HCT116 (cell line): Measurements from ENCODE around the gene TIGAR. TPM values are rescaled to one million over a fixed set of nuclear protein-coding genes. Genes with fewer than 3 reads are reported as not detected.

Experiments
- ATAC-seq: fragments of 200-7000 bp; cut with Tn5 transposase; 2 replicates; pipeline ENCODE4 v1.9.1; 2020; ENCODE audit warnings: mild to moderate bottlenecking, moderate library complexity
- BruUV-seq: library from RNA; stranded (reverse); fragments of 400-500 nt; replicated peaks from 2 replicates; lab custom pipeline; 2021; lab: Mats Ljungman, UMichigan
- CTCF ChIA-PET: fragments of 300-600 bp; sonication (Branson Sonifier 250); formaldehyde crosslinking; loops from one replicate; lab custom pipeline; 2021; ENCODE audit warnings: antibody characterized with exemption; lab: Charles Lee
- POLR2A ChIA-PET: fragments of 300-600, 350-600 bp; sonication (Branson Sonifier 250); formaldehyde crosslinking; loops from one replicate; lab custom pipeline; 2021; ENCODE audit warnings: antibody characterized with exemption; lab: Charles Lee
- RAD21 ChIA-PET, 2 experiments: fragments of 300-600 bp; sonication (Branson Sonifier 250); formaldehyde crosslinking; loops; one replicate each; lab custom pipeline; 2023; ENCODE audit warnings: low total read pairs in 2 of 2; ENCODE audit not compliant: uncharacterized antibody in 2 of 2, unreplicated experiment in 2 of 2, low non-redundant PET in 1 of 2; lab: Charles Lee
- DNase-seq: peaks from one replicate; pipeline ENCODE4 v3.0.0-alpha.2; 2010; ENCODE audit warnings: low read depth, low spot score
- H2AFZ ChIP-seq: fragments of 200-600 bp; shearing (Covaris generic), sonication (generic); 2 replicates; pipeline ENCODE4 v1.6.1; 2017; ENCODE audit warnings: low read depth, mixed run types, mixed read lengths, antibody characterized with exemption, low read length; ENCODE audit not compliant: poor library complexity, severe bottlenecking
- H3K27ac ChIP-seq: 2 replicates; pipeline ENCODE4 v1.5.1; 2012; ENCODE audit warnings: low read depth, low read length
- H3K27me3 ChIP-seq: fragments of 200-600 bp; sonication (generic); 2 replicates; pipeline ENCODE4 v1.6.1; 2016; ENCODE audit warnings: mixed run types, low read length, mixed read lengths; ENCODE audit not compliant: insufficient read depth
- H3K36me3 ChIP-seq, 2 experiments: fragments of 200-500 bp in 1 of 2; fragments of 200-600 bp in 1 of 2; sonication (Bioruptor generic) in 1 of 2; sonication (generic) in 1 of 2; 2 replicates each; pipeline versions ENCODE4 v1.5.1 to v1.6.1; 2014 to 2016; ENCODE audit warnings: low read length in 2 of 2, inconsistent platforms in 1 of 2, mixed read lengths in 1 of 2, mixed run types in 1 of 2; ENCODE audit not compliant: insufficient read depth in 2 of 2, control insufficient read depth in 1 of 2
- H3K4me1 ChIP-seq, 2 experiments: fragments of 200-600 bp in 1 of 2; sonication (generic) in 1 of 2; 2 replicates each; pipeline versions ENCODE4 v1.5.1 to v1.6.1; 2012 to 2017; ENCODE audit warnings: low read length in 2 of 2, inconsistent platforms in 1 of 2, mild to moderate bottlenecking in 1 of 2, mixed read lengths in 1 of 2, mixed run types in 1 of 2, moderate library complexity in 1 of 2; ENCODE audit not compliant: insufficient read depth in 2 of 2, control insufficient read depth in 1 of 2
- H3K4me2 ChIP-seq: fragments of 200-600 bp; sonication (generic); 2 replicates; pipeline ENCODE4 v1.6.1; 2017; ENCODE audit warnings: mixed run types, low read length, mixed read lengths
- H3K4me3 ChIP-seq, 2 experiments: fragments of 200-600 bp in 1 of 2; sonication (generic) in 1 of 2; replicated peaks in 1 of 2; 2 replicates each; pipeline ENCODE4 v1.5.1; 2011 to 2016; ENCODE audit warnings: low read length in 2 of 2, control low read depth in 1 of 2, low read depth in 1 of 2, mild to moderate bottlenecking in 1 of 2, mixed read lengths in 1 of 2, mixed run types in 1 of 2
- H3K79me2 ChIP-seq: fragments of 200-600 bp; sonication (generic); 2 replicates; pipeline ENCODE4 v1.6.1; 2017; ENCODE audit warnings: mild to moderate bottlenecking, mixed run types, low read length, moderate library complexity, mixed read lengths; ENCODE audit not compliant: insufficient read depth
- H3K9ac ChIP-seq: fragments of 200-600 bp; sonication (generic); 2 replicates; pipeline ENCODE4 v1.6.1; 2016; ENCODE audit warnings: low read length, mixed read lengths
- H3K9me2 ChIP-seq: fragments of 200-600 bp; sonication (generic), shearing (Covaris generic); 2 replicates; pipeline ENCODE4 v1.6.1; 2017; ENCODE audit warnings: mixed run types, mild to moderate bottlenecking, moderate library complexity; ENCODE audit not compliant: insufficient read depth
- H3K9me3 ChIP-seq, 2 experiments: fragments of 200-500 bp in 1 of 2; fragments of 200-600 bp in 1 of 2; sonication (Bioruptor generic) in 1 of 2; sonication (generic) in 1 of 2; 2 replicates each; pipeline ENCODE4 v1.6.1; 2014 to 2017; ENCODE audit warnings: low read length in 2 of 2, mixed read lengths in 2 of 2, inconsistent platforms in 1 of 2, low read depth in 1 of 2, mild to moderate bottlenecking in 1 of 2, mixed run types in 1 of 2, moderate library complexity in 1 of 2; ENCODE audit not compliant: control insufficient read depth in 1 of 2, insufficient read depth in 1 of 2
- H4K20me1 ChIP-seq: fragments of 200-600 bp; sonication (generic), shearing (Covaris generic); 2 replicates; pipeline ENCODE4 v1.6.1; 2017; ENCODE audit warnings: mixed run types, mild to moderate bottlenecking, moderate library complexity; ENCODE audit not compliant: insufficient read depth
- ATF3 ChIP-seq: IDR thresholded peaks from 2 replicates; pipeline ENCODE4 v1.6.1; 2012
- CTCF ChIP-seq, 3 experiments: fragments of 200-600 bp in 1 of 3; sonication (generic) in 1 of 3; IDR thresholded peaks in 2 of 3; conservative IDR thresholded peaks in 1 of 3; 2 replicates each; pipeline ENCODE4 v1.5.1; 2012 to 2017; ENCODE audit warnings: low read depth in 2 of 3, low read length in 2 of 3, antibody characterized with exemption in 1 of 3, borderline replicate concordance in 1 of 3, control low read depth in 1 of 3, mild to moderate bottlenecking in 1 of 3, mixed read lengths in 1 of 3, mixed run types in 1 of 3, moderate library complexity in 1 of 3; ENCODE audit not compliant: insufficient read depth in 1 of 3
- EGR1 ChIP-seq: IDR thresholded peaks from 2 replicates; pipeline ENCODE4 v1.6.1; 2012; ENCODE audit warnings: low read depth
- ELF1 ChIP-seq: IDR thresholded peaks from 2 replicates; pipeline ENCODE4 v1.6.1; 2012; ENCODE audit warnings: low read depth, borderline replicate concordance
- EZH2 ChIP-seq: fragments of 200-600 bp; sonication (generic); IDR thresholded peaks from 2 replicates; pipeline ENCODE4 v1.6.1; 2017; ENCODE audit warnings: antibody characterized with exemption, mixed run types
- EZH2phosphoT487 ChIP-seq: fragments of 200-600 bp; IDR thresholded peaks from 2 replicates; pipeline ENCODE4 v1.6.1; 2018; ENCODE audit warnings: antibody characterized with exemption, borderline replicate concordance
- FOSL1 ChIP-seq: IDR thresholded peaks from 2 replicates; pipeline ENCODE4 v1.6.1; 2012; ENCODE audit warnings: low read depth
- JUND ChIP-seq: IDR thresholded peaks from 2 replicates; pipeline ENCODE4 v1.6.1; 2012
- POLR2A ChIP-seq: IDR thresholded peaks from 2 replicates; pipeline ENCODE4 v1.7.0; 2011; ENCODE audit warnings: borderline replicate concordance; ENCODE audit not compliant: insufficient read depth, insufficient read length; ENCODE audit errors: extremely low read depth
- POLR2AphosphoS5 ChIP-seq: IDR thresholded peaks from 2 replicates; pipeline ENCODE4 v1.6.1; 2011; ENCODE audit warnings: mild to moderate bottlenecking, low read depth, low read length, moderate library complexity
- RAD21 ChIP-seq: IDR thresholded peaks from 2 replicates; pipeline ENCODE4 v1.6.1; 2012; ENCODE audit warnings: low read depth, mild to moderate bottlenecking
- SIN3A ChIP-seq: IDR thresholded peaks from 2 replicates; pipeline ENCODE4 v1.6.1; 2012; ENCODE audit warnings: low read depth
- SP1 ChIP-seq: IDR thresholded peaks from 2 replicates; pipeline ENCODE4 v1.6.1; 2012; ENCODE audit warnings: low read depth
- SRF ChIP-seq: IDR thresholded peaks from 2 replicates; pipeline ENCODE4 v1.6.1; 2012; ENCODE audit warnings: low read depth
- TCF7L2 ChIP-seq: IDR thresholded peaks from 2 replicates; pipeline ENCODE4 v1.7.0; 2011; ENCODE audit warnings: borderline replicate concordance, inconsistent platforms; ENCODE audit not compliant: insufficient read depth, insufficient read length; ENCODE audit errors: extremely low read depth
- ZFX ChIP-seq: fragments of 450-650 bp; IDR thresholded peaks from 2 replicates; pipeline ENCODE4 v1.6.1; 2017
- ZNF274 ChIP-seq: fragments of 200-500 bp; sonication (Bioruptor generic); IDR thresholded peaks from 2 replicates; pipeline ENCODE4 v1.6.1; 2014; ENCODE audit warnings: mild to moderate bottlenecking, low read depth, low read length, inconsistent platforms
- intact Hi-C: fragments of 100-400 bp; cut with micrococcal nuclease; formaldehyde crosslinking; loops from 2 replicates; pipeline ENCODE4 v1.10.0; 2022
- total RNA-seq: library from RNA; stranded (reverse); gene quantifications from one replicate; pipeline ENCODE4 v1.2.1, GENCODE V29; 2021; ENCODE audit not compliant: unreplicated experiment
- TF ChIP-seq, protein P1 (sequence below): IDR thresholded peaks from 2 replicates; pipeline ENCODE4 v1.6.1; 2012

TIGAR gene
- total RNA-seq, 1 experiment from 2014 or later, result 13.7 TPM

DNA sequence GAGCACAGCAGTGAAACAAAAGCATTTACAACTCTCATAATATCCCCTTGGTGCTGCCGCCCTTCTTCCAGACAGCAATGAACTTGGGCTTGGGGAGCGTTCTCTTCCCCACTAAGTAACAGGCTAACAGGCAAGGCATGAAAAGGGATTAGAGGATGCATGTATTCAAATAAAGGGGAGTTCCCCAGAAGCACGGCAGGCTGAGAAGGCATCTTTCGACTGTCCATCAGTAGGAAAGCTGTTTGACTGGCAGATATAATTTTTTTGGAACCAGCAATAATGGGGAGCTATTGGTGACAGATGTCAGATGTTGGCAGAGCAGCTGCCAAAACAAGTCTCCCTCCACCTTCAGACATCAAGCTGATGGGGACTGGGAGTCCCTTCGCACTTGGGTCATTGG, 9.2 kb upstream of the TIGAR start:
- no peak overlapping the region for H3K9ac ChIP-seq
- H3K36me3 ChIP-seq, result no peaks in the 10 kb centered on the region
- no peaks in the 10 kb centered on the region for H3K9me2 ChIP-seq
- no peaks in the 10 kb centered on the region for H3K9me3 ChIP-seq
- no peak overlapping the region for H2AFZ ChIP-seq
- ATAC-seq (no peak), DNase-seq (no peak)
- H3K4me2 ChIP-seq, result no peak overlapping the region
- H3K27me3 ChIP-seq, result no peaks in the 10 kb centered on the region
- ChIA-PET CTCF (no interaction called here), POLR2A (no interaction called here), RAD21 (no interaction called here)
- no peaks in the 10 kb centered on the region for H3K79me2 ChIP-seq
- H3K4me1 ChIP-seq, result peaks cover 8 to 19% of the 10 kb centered on the region in 2 experiments
- intact Hi-C loops, result no loop called here
- H3K4me3 ChIP-seq, result no peak overlapping the region
- BruUV-seq, result no TSS peak
- no peak overlapping the region for H3K27ac ChIP-seq
- H4K20me1 ChIP-seq, result no peaks in the 10 kb centered on the region
- TF ChIP-seq POLR2AphosphoS5 (no peak), FOSL1 (no peak), JUND (no peak), EZH2 (no peak), POLR2A (no peak), SRF (no peak), EZH2phosphoT487 (no peak), SP1 (no peak), ATF3 (no peak), TCF7L2 (no peak)

DNA sequence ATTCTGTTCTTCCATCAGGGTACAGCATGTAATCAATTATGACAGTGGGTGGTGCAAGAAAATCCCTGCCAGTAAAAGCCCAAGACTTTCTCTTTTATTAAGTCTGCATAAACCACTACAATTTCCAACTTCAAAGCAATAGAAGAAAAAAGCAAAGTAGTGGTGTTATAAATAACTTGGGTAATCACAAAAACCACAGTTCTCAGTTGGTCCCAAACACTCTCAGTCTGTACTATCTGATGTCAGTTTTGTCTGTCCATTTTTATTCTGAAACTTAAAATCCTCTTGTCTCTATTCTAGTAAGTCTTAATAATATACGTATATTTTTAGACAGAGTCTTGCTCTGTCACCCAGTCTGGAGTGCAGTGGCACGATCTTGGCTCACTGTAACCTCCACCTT, 8.8 kb upstream of the TIGAR start:
- Histone ChIP-seq H3K4me1 (peaks cover 8 to 19% of the 10 kb centered on the region in 2 experiments), H3K4me3 (no peak overlapping the region), H3K27ac (no peak overlapping the region), H3K4me2 (no peak overlapping the region), H3K79me2 (no peaks in the 10 kb centered on the region), H2AFZ (no peak overlapping the region), H3K9me3 (no peaks in the 10 kb centered on the region), H3K9ac (no peak overlapping the region), H3K36me3 (no peaks in the 10 kb centered on the region), H3K9me2 (no peaks in the 10 kb centered on the region), H3K27me3 (no peaks in the 10 kb centered on the region), H4K20me1 (no peaks in the 10 kb centered on the region)
- no TSS peak for BruUV-seq
- no peak for DNase-seq
- CTCF ChIA-PET, result no interaction called here
- no peak for ATAC-seq
- intact Hi-C loops, result no loop called here
- POLR2A ChIA-PET, result no interaction called here
- RAD21 ChIA-PET, result no interaction called here
- TF ChIP-seq ZFX (no peak), JUND (no peak), SP1 (no peak), SIN3A (no peak), TCF7L2 (no peak), CTCF (IDR thresholded peaks at IDR 0.05 in 2 of 3, conservative IDR thresholded peaks at IDR 0.05 in 1 of 3; ENCODE audit: borderline replicate concordance in 1 of 3, insufficient read depth in 1 of 3, low read depth in 2 of 3, low read length in 2 of 3) (no peak), EZH2phosphoT487 (no peak), ATF3 (no peak), RAD21 (no peak), FOSL1 (no peak), EGR1 (no peak), ELF1 (no peak), ZNF274 (no peak)
- TF ChIP-seq, protein P1, sequence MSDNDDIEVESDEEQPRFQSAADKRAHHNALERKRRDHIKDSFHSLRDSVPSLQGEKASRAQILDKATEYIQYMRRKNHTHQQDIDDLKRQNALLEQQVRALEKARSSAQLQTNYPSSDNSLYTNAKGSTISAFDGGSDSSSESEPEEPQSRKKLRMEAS, result no peak
